Loucy (cell line): ENCODE measurements around the gene FBXO47.

Experiments used
- CTCF ChIP-seq: fragments of 200-600 bp; sonication (generic); conservative IDR thresholded peaks from 2 replicates; pipeline ENCODE4 v1.5.1; 2014; ENCODE audit warnings: mild to moderate bottlenecking, antibody characterized with exemption, low read length
- EZH2phosphoT487 ChIP-seq: fragments of 200-600 bp; IDR thresholded peaks from 2 replicates; pipeline ENCODE4 v1.6.1; 2018; ENCODE audit warnings: antibody characterized with exemption, mild to moderate bottlenecking, moderate library complexity, borderline replicate concordance

DNA sequence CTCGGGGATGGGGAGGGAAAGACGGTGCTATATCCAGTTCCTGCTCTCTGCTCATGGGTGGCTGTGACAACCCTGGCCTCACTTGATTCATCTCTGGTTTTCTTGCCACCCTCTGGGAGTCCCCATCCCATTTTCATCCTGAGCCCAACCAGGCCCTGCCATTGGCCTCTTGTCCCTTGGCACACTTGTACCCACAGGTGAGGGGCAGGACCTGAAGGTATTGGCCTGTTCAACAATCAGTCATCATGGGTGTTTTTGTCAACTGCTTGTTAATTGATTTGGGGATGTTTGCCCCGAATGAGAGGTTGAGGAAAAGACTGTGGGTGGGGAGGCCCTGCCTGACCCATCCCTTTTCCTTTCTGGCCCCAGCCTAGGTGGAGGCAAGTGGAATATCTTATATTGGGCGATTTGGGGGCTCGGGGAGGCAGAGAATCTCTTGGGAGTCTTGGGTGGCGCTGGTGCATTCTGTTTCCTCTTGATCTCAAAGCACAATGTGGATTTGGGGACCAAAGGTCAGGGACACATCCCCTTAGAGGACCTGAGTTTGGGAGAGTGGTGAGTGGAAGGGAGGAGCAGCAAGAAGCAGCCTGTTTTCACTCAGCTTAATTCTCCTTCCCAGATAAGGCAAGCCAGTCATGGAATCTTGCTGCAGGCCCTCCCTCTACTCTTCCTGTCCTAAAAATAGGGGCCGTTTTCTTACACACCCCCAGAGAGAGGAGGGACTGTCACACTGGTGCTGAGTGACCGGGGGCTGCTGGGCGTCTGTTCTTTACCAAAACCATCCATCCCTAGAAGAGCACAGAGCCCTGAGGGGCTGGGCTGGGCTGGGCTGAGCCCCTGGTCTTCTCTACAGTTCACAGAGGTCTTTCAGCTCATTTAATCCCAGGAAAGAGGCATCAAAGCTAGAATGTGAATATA lies 46.6 kb downstream of the FBXO47 start:
- TF ChIP-seq CTCF (no peak), EZH2phosphoT487 (no peak)
